Measurements from ENCODE around the gene GOLGA8S.
"Not testable (repeated sequence)": the region's sequence is repeated elsewhere in the genome, so short reads cannot be mapped to it uniquely, and the experiment has no call there.

The GOLGA8S gene

GRCh38 chr15:23399207-23399606 lies 44.7 kb downstream of the GOLGA8S start:
- not testable (repeated sequence) for DNase-seq

DNA sequence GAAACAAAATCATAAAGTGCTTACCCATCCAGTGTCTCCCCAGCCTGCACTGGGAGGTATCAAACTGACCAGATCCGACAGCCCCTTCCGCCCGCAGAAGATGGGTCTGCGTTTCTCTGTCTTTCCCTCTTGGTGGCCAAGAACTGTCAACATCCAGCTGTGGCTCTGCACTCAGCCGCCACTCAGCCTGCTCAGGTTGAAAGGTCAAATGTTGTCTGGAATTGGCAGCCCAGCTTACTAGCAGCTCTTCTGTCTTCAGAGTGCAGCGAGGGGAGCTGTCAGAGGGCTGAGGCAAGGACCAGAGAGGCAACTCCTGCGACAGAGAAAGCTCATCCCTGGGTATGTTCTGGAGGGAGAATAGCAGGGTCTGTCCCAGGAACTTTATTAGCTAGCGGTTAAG lies 47.1 kb downstream of the GOLGA8S start:
- DNase-seq: no peak

DNA sequence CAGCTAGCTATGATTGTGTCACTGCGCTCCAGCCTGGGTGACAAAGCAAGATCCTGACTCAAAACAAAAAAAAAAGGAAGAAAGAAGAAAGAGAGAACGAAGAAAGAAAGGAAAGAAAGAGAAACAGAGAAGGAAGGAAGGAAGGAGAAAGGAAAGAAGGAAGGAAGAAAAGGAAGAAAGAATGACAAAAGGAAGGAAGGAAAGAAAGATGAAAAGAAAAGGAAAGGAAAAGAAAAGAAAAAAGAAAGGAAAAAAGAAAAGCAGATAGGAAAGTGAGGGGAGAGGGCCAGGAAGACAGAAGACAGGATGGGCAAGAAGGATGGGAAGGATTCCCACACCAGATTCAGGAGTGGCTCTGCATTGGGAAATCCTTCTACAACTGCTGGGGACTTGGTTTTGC lies 47.6 kb downstream of the GOLGA8S start:
- DNase-seq: no peak

DNA sequence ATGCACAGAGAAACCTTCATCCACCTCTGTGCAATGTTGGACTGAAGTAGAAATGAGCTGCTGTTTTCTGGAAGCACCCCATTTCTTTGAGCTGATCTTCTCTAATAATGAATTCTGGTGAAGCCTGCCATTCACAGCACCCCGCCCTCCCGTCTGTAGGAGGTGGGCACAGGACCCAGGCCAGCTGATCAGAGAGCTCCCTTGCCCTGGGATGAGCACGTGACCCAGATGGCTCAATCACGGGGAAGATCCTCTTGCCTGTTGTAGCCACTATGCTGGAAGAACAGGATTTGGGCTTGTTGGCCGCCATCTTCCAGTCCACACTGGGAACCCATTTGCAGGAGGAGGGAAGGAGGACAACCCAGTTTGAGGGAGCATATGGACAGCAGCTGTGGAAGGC lies 48.0 kb downstream of the GOLGA8S start:
- DNase-seq: no peak

GRCh38 chr15:23403550-23403949 lies 49.0 kb downstream of the GOLGA8S start:
- DNase-seq: no peak

DNA sequence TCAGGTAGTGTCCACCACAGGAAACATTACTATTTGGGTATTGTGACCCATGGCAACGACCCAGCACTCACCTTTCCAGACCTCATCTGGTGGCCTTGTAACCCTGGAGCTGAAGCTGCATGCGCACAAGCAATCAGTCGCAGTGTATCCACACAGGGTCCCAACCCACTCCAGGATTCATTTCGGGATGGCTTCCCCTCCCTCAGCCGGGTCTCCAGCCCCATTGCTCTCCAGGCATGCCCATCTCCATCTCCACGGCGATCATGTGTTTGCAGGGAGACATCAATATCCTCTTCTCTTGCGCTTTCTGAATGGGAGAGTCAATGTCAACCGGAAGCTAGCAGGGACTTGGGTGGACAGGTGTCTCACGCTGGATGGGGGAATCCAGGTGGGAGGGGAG lies 57.3 kb downstream of the GOLGA8S start:
- DNase-seq: no peak

GRCh38 chr15:23412881-23413600 lies 58.5 kb downstream of the GOLGA8S start:
- DNase-seq: not testable (repeated sequence)

Measured in femur (tissue), 1 donor.